GM19035 (cell line): ENCODE measurements around the gene ZSCAN25.
"Not testable (repeated sequence)": the region's sequence is repeated elsewhere in the genome, so short reads cannot be mapped to it uniquely, and the experiment has no call there.

ENCODE experiments used
- ATAC-seq: cut with Tn5 transposase; IDR thresholded peaks from one replicate; pipeline ENCODE4 v1.9.1; 2021; ENCODE audit not compliant: unreplicated experiment

The ZSCAN25 gene

DNA sequence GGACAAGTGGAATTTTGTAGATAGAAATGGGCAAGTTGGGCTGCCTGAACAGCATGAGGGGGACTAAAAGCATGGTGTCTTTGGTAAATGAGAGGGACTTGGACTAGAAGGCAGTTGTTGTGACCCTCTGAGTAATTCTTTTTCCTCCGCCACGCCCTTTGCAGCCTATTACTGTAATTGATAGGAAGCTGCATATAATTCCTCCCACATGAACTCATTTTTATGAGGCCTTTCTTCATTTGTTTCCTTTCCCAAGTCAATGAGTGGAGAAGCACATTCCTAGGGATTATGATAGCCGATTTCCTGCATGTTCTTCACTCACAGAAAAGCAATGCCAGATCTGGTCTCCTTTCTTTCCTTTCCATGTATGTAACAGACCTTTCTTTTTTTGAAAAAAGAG, 27.7 kb downstream of the ZSCAN25 start:
- no peak for ATAC-seq

DNA sequence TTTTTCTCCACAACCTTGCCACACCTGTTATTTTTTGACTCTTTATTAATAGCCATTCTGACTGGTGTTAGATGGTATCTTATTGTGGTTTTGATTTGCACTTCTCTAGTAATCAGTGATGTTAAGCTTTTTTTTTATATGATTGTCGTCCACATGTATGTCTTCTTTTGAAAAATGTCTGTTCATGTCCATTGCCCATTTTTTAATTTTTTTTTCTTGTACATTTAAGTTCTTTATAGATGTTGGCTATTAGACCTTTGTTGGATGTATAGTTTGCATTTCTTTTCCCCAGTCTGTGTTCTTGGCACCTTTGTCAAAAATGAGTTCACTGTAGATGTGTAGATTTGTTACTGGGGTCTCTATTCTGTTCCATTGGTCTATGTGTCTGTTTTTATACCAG, 28.8 kb downstream of the ZSCAN25 start:
- no peak for ATAC-seq

DNA sequence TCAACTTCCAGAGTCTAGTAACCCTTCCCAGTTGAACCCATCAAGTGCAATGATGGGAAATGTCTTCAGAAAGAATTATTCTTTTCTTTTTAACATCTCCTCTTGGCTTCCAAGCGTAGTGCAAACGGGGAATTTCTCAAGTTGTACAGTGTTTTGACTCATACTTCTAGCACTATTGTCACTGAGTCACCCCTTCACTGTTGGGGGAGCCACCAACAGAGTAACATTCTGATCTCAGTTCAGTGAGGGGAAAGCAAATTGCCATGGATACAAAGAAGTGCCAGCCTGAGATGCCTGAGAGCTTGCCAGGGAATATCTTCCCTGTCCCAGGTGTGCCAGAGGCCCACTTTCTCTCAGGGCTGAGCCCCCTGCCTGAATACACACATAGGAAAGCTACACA, 32.1 kb downstream of the ZSCAN25 start:
- ATAC-seq: no peak

DNA sequence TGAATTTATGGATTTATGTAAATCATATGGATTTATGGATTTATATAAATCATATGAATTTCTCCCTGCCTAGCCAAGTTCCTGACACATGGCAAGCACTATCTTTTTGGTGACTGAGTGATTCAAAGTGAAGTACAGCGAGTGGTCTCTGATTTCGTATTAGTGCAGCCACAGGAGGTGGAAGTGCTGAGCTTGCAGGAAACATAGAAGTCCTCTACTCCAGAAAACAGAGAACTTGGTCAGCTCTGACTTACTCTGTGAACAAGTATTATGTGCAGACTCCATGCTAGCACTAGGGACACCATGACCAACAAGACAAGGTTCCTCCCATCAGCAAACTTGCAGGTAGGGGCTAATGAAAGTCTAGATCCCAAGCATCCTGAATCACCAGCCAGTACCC, 34.5 kb downstream of the ZSCAN25 start:
- no peak for ATAC-seq

DNA sequence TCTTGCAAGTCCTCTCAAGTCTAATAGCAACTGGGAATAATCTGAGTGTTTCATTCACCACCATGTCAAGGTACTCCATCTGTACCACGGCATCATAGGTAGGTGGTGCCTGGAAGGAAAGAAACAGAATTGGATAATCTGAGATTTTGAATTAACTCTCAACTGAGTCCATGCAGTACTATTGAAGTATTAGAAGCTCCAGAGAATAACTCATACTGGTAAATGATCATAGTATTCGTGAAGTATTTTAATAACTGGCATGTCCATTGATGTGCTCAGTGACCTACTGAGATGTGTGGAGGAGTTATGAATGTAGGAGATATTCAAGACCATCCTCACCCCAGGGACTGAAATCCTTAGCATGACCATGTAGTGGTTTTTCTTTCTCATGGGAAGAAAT, 35.9 kb downstream of the ZSCAN25 start:
- no peak for ATAC-seq

DNA sequence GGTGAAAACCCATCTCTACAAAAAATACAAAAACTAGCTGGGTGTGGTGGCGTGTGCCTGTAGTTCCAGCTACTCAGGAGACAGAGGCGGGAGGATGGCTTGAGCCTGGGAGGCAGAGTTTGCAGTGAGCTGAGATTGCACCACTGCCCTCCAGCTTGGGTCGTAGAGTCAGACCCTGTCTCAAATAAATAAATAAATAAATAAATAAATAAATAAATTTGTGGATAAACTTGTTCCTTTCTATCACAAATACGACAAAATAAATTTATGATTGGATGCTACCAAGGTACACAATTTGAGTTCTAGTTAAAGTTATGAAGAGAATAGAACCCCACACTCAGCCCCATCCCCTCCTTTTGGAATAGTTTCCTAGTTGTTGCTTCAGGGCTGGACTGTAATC, 36.5 kb downstream of the ZSCAN25 start:
- not testable (repeated sequence) for ATAC-seq

DNA sequence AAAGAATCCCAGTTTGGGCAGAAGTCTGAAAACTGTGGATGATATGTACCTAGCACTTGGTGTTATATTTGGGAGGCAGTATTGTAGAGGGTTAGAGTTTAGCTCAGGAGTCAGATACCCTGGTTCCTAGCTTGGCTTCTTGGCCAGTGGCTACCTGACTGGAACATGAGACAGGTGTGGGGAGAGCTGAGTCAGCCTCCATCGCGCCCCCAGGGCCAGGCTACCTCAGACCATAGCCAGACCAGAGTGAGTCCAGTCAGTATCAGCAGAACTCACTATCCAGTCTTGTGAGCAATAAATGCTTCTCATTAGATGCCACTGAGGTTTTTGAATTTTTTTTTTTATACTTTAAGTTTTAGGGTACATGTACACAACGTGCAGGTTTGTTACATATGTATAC, 37.0 kb downstream of the ZSCAN25 start:
- ATAC-seq: no peak

DNA sequence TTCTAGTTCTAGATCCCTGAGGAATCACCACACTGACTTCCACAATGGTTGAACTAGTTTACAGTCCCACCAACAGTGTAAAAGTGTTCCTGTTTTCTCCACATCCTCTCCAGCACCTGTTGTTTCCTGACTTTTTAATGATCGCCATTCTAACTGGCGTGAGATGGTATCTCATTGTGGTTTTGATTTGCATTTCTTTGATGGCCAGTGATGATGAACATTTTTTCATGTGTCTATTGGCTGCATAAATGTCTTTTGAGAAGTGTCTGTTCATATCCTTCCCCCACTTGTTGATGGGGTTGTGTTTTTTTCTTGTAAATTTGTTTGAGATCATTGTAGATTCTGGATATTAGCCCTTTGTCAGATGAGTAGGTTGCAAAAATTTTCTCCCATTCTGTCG, 37.9 kb downstream of the ZSCAN25 start:
- ATAC-seq: not testable (repeated sequence)

DNA sequence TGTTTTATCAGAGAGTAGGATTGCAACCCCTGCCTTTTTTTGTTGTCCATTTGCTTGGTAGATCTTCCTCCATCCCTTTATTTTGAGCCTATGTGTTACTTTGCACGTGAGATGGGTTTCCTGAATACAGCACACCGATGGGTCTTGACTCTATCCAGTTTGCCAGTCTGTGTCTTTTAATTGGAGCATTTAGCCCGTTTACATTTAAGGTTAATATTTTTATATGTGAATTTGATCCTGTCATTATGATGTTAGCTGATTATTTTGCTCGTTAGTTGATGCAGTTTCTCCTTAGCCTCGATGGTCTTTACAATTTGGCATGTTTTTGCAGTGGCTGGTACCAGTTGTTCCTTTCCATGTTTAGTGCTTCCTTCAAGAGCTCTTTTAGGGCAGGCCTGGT, 41.1 kb downstream of the ZSCAN25 start:
- ATAC-seq: not testable (repeated sequence)

DNA sequence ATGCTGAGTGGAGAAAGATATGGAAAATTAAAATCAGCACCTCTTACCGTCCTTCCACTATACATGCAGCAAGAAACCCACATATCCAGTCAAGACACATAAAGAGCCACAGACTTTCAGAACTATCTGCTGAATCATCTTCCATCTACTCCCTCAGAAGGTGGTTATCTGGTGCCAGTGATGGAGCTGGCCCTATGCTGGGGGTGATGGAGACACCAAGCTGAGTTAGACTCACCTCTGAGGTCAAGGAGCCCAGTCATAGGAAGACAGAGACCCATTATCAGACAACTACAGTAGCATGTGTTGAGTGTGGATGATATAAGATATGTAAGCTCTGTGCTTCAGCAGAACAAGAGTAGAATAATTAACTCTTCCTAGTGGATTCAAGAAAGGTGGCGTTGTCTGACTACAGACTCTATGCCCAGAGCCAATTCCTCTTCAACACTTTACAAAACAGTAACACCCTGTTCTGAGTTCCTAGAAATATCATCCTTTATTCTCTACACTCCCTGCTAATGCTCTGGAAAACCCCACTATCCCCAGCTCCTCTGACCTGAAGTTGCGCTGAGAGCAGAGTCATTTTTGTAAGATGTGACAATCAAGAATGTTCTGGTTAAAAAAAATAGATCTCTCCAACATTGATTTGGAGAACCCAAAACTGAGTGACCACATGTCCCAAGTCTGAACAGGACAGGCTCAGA, 48.7 kb downstream of the ZSCAN25 start:
- no peak for ATAC-seq

DNA sequence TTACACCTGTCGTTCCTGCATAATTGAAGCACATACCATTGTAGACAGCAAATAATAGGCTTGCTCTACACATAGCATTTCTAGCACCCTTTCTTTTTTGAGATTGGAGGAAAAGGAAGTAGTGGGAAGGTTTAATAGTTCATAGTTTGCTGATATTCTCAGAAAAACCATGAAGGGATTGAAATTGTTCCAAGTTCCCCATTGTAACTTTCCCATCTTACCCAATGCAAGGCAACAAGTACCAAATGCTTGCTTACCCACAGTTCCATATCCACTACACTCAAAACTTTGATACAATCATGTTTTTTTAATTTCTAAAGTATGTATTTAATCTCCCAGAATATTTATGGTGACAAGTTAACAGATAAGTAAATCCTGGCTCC, 49.3 kb downstream of the ZSCAN25 start:
- no peak for ATAC-seq

DNA sequence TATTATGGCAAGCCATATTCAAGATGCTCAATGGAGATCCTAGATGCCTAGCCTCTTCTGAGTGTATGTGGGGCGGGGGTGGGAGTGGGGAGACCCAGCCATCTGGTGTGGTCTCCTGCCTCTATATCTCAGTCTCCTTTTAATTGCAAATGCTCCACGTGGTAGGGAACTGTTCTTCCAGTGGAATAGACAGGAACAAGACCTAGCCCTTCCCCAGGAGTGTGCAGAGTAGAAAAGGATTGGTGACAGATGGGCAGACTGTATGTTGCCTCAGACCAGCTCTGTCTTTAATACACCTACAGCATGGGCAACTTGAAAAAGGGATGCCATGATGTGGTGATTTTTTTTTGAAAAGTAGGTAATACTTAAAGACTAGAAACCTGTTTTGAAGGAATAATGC, 50.4 kb downstream of the ZSCAN25 start:
- ATAC-seq: no peak

DNA sequence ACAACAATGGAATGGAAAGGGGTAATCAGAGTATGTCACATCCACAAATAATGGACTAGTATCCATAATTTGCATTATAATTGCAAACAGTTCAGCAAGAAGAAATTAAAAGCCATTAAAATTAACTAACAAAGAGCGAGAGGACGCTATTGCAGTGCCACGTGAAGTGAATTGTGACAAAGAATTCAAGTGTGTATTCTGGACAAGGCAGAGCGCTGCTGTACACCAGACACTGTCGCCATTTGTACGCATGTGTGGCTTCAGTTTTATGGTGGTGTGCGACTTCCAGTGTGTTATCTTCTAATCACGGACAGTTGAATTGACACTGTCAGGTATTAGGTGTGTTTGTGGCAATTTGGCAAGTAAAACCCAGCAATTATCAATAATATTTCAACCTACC, 51.8 kb downstream of the ZSCAN25 start:
- no peak for ATAC-seq

DNA sequence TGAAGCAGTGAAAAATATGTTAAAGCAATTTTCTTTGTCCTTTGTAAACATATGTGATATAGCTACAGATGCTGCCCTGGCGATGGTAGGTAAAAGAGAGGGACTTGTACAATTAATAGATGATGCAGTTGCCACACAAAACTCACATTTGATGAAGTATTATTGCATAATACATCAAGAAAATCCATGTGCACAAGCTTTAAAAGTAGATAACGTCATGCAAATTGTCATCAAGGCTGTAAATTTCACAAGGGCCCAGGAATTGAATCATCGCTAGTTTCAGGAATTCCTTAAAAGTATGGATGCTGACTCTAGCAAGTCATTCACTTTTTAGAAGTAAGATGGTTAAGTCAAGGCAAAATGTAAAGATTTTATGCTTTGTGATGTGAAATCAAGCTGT, 53.0 kb downstream of the ZSCAN25 start:
- no peak for ATAC-seq

DNA sequence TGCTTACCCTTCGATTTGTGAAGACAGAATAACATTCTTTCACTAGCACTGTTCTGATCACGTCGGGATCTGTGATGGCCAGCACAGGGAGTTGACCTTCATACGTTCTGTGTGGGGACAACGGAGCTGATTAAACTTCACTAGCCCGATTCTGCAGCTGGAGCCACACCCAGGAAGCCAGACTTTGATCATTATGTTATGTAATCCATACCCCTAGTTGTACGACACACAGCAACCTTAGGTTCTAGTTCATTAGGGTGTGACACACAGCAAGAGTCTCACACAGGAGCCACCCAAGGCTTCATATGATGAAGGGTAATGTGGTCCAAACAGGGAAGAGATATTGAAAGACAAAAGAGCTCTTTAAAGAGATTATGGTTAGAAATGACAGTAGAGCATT, 55.8 kb downstream of the ZSCAN25 start:
- no peak for ATAC-seq

DNA sequence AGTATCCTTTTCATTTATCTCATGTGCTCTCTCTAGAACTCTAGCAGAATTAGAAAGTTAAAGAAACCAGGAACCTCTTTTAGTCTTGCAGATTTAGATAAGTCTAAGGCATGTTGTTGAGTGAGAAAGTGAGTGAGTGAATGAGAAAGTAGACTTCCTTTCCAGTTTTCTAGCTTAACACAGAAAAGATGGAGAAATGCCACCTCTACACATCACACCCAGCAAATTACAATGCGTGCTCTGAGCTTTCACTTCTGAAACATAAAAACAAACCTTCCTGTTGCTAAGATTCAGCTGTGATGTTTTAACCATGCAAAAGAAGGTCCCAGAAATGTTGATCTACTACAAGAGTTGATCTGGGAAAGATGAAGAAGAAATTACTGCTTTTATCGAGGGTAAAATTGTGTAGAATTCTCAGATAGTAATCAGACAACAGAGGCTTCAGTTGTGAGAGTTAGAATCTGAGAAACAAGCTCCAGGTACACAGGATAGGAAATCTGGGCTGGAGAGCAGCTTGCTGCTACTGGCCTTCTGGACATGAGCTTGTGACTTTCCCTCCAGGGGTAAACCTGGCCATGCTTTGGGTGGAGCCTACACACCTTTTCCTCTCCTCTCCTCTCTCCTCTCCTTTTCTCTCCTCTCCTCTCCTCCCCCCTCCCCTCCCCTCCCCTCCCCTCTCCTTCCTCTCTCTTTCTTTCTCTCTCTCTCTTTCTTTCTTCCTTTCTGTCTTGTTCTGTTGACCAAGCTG, 58.4 kb downstream of the ZSCAN25 start:
- ATAC-seq: no peak

DNA sequence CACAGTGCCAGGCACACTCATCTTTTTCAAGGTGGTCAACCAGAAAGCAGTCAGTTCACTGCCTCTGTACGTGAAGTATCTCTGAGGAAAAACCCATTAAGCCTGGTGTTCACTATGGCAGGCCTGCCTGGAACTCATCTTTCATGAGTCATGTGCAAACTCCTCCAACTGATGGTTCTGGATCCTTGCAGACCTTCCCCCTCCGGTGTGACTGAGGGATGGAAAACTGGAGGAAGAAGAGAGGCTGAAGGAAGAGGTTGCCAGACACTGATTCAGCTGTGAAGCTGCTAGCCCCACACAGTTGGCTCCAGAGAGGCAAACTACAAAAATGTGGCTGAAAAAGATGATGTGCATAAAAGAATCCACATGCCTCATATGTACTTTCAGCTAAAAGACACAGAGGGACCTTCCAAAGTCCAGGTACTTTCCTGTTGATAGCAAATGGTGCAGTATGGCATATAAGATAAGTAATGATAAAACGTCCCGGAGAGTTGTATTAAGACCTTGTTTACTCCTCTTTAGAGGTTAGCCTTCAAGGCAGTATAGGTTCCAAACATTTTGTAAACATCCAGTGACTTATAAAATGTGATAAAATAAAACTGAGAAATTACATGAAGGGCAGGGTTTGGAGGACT, 60.4 kb downstream of the ZSCAN25 start:
- ATAC-seq: no peak

DNA sequence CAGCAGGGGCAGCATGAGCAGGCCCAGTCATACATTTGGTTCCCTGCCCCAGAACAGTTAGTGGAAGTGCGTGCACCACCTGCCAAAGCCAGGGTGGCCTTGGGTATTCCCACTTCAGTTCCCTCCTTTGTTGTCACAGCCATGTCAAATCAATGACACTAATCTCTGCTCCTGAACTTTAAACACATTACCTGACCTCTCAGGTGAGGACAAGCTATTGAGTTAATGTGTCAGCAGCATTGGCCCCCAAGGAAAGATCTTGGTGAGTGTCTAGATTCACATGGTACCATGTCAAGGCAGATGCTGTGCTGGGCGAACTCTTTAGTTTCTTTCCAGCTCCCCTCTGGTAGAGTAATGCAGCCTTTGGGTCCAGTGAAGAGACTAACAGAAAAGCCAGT, 60.9 kb downstream of the ZSCAN25 start:
- no peak for ATAC-seq

DNA sequence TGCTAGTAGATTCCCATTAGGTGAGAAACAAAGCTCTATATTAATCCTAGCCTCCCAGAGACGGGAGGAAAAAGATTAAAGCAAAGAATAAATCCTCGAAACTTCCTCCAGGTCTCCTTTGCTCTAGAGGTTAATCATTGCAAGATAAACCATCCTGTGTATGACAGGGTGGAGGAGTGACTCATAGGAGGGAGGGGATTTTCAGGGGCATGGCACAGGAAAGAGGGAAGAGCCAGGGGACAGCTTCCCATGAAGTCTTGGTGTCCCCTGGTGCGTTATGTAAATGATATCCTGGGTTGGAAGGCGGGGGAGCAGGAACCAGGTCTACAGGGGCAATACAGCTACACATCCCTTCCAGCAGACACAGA, 62.3 kb downstream of the ZSCAN25 start:
- no peak for ATAC-seq

DNA sequence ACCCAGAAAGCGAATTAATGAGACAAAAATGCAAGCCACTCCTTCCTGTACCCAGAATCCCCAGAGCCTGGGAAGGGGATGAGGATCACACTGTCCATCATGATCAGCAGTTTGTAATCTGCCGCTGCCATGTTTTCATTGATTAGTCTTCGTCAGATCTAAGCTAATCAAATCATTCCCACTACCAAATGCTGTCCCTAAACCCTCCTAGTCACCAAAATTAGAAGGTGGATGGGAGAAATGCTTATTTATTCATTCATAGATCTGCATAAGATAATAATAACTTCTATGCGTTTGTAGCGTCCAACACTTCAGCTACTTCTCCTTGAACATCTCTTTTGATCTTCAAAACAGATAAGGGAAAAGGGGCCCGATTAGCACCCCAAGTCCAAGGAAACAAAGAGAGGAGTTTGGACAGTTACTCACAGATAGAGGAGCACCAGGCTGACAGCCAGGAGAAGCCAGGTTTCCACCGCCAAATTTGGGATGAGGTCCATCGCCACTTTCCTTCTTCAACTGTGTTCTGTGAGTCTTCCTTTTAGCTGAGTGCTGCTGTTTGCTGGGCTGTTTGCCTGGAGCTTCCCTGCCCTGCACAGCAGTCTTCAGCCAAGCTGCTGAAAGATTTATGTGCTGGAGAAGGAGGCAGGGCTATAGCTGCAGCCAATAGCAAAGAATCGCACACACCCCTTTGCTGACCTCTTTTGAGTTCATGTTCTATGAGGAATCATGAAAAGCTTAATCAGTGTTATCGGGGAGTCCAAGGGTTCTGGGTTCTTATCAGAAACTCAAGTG, 62.9 kb downstream of the ZSCAN25 start, which contains the start of gene CYP3A5:
TSS of gene CYP3A5 (minus strand) at position 597 of the 792 bp plus-strand sequence. CDS start at position 497, 100 bp downstream.
- no peak for ATAC-seq
